ENCODE data around the gene SLC45A1.

Gene SLC45A1

GRCh38 chr1:8384577-8384976 is 66.7 kb downstream of the SLC45A1 start:
- no peak for DNase-seq (ENCODE audit: low read depth, low spot score)

GRCh38 chr1:8386247-8386646 is 68.3 kb downstream of the SLC45A1 start:
- DNase-seq (ENCODE audit: low read depth, low spot score) = no peak

- DNase-seq (ENCODE audit: low read depth, low spot score) = no peak
Measured at GRCh38 chr1:8388732-8389562, 71.0 kb downstream of the SLC45A1 start.

GRCh38 chr1:8389958-8390535 is 72.1 kb downstream of the SLC45A1 start:
- no peak for DNase-seq (ENCODE audit: low read depth, low spot score)

GRCh38 chr1:8390707-8391106 is 72.8 kb downstream of the SLC45A1 start:
- no peak for DNase-seq (ENCODE audit: low read depth, low spot score)

GRCh38 chr1:8392522-8392921 is 74.6 kb downstream of the SLC45A1 start:
- DNase-seq (ENCODE audit: low read depth, low spot score) = no peak
